HG02610 (cell line): Measurements from ENCODE around the gene C22orf31.

Experiments
- ATAC-seq: cut with Tn5 transposase; IDR thresholded peaks from one replicate; pipeline ENCODE4 v1.9.1; 2021; ENCODE audit warnings: mild to moderate bottlenecking, moderate library complexity; ENCODE audit not compliant: unreplicated experiment

Gene C22orf31

DNA sequence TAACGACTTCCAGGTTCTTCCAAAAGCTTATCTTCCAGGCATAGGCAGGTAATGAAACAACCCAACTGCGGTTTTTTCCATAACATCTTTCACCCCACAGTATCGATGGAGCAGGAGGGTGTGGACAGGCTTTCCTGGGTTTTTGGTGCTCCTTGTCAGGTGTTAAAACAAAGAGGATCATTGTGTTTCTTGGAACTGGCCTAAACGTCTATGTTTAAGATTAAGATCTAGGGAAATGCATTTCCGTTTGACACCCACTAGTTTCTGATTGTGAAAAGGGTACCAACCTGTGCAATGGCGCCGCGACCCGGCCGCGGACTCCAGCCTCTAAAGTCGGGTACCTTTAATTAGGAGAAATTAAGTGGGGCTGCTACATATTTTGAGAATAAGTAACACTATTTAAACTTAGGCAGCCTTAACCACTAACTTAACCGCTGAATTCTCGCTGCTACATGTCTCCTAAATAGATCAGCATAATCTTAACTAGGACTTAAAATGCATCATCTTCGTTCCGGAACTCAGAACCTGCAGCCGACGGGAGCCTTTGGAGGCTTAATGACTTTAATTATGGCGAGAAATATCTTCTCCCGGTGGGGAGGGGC is 31.5 kb downstream of the C22orf31 start:
- ATAC-seq: no peak

- ATAC-seq: no peak
Measured at GRCh38 chr22:29029202-29030000, 32.2 kb downstream of the C22orf31 start.

DNA sequence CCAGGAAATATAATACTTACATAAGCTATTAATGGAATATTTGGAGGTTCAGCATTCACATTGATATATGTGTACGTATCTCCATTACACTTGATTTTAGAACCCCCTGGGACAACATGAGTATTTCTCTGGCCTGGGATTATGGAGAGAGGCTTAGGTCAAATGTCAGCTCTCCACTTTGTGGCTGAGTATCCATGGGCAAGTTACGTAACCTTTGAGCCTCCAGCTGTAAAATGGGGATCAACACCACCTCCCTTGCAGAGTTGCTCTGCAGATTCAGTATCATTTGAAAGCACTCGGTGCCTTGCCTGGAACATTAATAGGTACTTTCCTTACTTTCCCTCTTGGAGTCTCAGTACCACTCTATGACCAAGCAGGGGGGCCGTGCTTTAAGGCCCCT is 33.2 kb downstream of the C22orf31 start:
- no peak for ATAC-seq

GRCh38 chr22:29026579-29026978 is 35.1 kb downstream of the C22orf31 start:
- no peak for ATAC-seq

DNA sequence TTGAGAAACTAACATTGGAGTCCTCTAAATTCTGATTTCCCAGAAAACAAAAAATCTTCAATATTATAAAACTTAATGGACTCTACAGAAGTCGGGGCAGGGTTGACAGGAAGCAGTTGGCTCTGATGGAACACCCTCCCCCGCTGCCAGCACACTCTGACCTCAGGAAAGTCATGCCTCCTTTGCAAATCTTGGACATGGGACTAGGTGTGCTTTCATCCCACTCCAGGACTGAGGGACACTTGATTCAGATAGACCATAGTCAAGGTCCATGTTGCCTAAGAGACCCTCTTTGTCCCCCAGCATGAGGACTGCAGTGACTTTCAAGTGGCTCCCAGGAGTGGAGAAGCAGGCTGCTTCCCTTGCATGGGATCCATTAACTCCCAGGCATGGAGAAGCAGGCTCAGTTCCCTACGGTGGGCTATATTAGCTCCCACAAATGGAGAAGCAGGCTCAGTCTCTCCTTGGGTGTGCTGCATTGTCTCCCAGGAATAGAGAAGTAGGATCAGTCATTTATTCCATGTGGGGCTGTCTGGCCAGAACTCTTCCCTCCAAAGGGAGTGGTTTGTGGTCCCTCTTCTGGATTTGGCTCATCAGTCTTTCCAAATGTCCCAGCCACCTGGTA is 38.3 kb downstream of the C22orf31 start:
- ATAC-seq: no peak

DNA sequence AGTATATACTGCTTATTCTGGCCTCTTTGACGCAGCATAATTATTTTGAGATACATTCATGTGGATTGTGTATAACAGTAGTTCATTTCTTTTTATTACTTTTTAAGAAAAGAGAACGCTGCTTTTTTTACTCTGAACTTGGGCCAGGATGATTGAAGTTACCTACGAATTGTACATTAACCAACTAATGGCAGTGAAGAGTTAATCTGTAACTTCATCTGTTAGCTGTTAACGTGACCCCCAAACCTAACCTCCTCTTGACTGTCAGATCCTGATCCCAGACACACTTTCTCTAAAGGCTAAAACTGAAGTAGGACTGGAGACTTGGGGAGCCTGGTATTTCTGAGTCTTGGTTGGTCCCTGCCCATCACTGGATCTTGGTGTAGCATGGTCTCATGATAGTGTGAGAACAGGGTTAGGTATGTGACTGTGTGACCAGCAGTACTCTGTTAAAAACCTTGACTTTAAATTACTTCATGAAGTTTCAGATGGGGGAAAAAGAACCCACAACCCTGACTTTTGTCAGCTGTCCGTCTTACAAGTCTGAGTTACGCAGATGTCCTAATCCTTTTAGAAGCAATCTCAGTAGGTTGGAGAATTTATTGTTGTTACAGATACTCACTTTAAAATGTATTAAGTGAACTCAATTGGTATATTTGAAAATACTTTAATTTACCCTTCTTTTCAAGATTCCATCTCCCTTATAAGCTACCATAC is 39.4 kb downstream of the C22orf31 start:
- no peak for ATAC-seq

DNA sequence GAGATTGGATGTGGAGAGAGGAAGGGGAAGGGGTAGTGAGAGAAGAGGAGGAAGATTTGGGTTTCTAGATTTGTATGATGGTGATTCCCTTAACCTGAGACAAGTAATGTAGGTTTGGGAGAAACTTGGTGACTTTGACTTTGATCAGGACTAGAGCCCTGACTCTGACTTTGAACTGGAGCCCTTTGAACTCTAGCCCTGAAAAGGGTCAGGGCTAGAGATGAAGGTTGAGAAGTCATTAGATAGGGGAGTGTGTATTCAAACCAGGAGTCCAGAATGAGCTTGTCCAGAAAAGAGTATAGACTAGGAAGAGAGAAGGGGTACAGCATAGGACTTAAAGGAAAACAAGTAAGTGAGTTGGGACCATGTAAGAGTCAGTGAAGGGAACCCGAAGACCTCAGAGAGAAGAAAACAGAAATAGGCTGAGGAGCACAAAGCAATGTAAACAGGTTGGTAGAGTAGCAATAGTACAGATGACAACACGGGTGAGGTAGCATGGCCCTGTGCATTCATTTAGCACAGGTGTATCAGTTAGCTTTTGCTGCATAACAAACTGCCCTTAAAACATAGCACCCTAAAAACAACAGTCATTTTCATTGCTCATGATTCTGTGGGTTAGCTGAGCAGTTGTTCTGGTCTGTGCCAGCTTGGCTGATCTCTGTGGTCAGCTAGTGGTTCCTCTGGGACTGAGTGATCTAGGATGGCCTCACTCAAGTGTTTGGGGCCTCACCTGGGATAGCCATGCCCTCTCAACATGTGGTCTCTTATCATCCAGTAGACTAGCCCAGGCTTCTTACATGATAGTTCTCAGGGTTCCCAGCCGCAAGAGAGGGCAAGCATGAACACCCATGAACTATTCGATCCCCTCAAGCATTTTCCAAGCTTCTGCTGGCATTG is 43.1 kb downstream of the C22orf31 start:
- no peak for ATAC-seq

- no peak for ATAC-seq
Measured at GRCh38 chr22:29016067-29016938, 45.3 kb downstream of the C22orf31 start.

DNA sequence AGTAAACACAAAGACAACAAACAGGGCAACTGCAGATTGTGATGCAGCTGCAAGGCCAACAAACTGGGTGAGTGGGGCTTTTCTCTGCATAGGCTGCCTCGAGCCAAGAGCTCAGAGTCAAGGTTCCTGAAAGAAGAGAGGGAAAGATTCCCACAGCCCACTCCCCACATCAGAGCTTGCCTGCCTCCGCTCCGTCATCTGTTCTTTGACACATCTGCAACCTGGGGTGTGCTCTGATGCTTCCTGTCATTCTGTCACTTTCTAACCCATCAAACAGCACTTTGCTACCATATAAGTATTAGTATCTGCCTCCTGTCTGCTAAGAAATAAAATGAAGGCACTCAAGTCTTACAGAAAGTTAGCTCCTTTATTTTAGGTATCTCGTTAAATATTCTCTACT is 46.9 kb downstream of the C22orf31 start:
- no peak for ATAC-seq

DNA sequence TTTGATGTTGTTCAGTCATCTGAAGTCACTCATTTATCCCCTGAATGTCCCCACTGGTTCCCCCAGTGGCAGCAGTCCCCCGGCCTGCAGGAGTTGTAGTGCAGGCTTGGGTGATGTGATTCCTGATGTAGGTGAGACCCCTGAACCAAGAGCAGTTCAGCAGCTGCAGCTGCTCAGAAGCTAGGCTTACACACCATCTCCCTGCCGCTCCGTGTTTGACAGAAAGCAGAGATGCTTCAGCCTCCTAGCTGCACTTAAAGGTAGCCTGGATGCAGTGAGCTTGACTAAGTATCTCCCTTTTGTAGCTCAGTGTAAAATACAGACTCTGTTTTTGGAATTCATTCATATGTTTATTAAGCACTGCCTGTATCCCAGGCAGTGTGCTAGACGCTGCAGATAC is 47.3 kb downstream of the C22orf31 start:
- ATAC-seq: no peak

DNA sequence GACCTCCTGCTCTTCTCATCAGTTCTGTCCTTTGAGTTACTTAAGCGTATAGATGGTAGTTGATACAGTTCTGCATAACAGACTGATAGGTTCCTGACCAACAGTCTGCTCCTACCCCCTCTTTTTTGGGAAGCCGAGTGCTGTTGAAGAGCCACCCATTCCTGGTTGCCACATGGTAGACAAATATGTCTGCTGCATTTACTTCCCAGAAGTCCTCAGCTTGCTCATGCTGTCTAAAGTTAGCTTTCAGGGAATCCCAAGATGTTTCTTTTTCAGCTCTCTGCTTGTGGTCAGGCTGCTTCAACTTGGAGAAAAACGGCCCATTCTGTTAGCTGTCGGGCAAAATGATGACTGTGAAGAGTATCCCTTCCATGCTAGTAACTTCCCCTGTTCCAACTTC is 48.7 kb downstream of the C22orf31 start:
- ATAC-seq: no peak

DNA sequence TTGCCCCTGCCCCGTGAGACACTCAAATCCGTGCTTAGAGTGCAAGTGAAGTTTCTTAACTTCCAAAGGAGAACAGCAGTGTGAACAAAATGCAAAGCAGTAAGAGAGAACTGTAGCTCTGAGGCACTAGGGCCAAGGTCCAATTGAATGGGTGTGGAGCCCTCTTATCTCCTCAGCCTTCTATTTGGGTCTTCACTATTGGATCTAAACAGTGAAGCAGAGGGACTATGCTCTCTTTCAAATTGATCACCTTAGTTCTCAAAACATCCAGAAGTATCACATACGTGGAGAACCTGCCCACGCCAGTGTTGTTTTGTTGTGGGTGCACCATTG is 49.6 kb downstream of the C22orf31 start:
- no peak for ATAC-seq

- ATAC-seq: no peak
Measured at GRCh38 chr22:29011240-29012100, 50.2 kb downstream of the C22orf31 start.

DNA sequence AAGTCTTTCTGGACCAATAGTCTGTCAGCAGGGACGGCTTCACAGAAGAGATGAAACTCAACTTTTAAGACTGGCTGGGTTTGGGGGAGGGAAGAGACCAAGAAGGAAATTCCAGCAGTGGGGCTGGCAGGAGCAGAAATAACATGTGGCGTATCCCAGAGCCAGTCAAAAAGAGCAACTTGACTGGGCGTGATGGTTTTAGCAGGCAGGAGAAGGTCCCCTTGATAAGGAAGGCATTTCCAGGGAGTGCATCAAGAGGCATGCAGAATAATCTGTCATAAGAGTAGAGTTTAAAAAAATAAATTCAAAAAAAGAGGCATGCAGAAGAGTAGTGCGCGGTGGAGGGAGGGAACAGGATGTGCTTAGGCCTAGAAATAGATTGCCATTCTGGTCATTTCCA is 52.5 kb downstream of the C22orf31 start:
- ATAC-seq: no peak
